HEK293T (cell line): ENCODE data around the gene CPSF4L.
A peak's percentile ranks its signal among the peaks of the same experiment; 100 is the strongest.

Experiments used
- CTCF ChIA-PET: fragments of 350-600 bp; formaldehyde crosslinking; extraction: SDS; loops from one replicate; lab custom pipeline; 2021; ENCODE audit warnings: antibody characterized with exemption, inconsistent platforms; lab: Yijun Ruan, JAX
- POLR2A ChIA-PET: fragments of 350-600 bp; formaldehyde crosslinking; extraction: SDS; loops from one replicate; lab custom pipeline; 2020; ENCODE audit warnings: antibody characterized with exemption, inconsistent platforms; lab: Yijun Ruan, JAX
- DNase-seq: peaks from one replicate; pipeline ENCODE4 v3.0.0; 2012; ENCODE audit warnings: mixed read lengths; ENCODE audit errors: extremely low spot score
- ARNT ChIP-seq: fragments of 450-650 bp; IDR thresholded peaks from 2 replicates; pipeline ENCODE4 v1.6.1; 2017; ENCODE audit warnings: mild to moderate bottlenecking
- BHLHE40 ChIP-seq: fragments of 450-650 bp; IDR thresholded peaks from 2 replicates; pipeline ENCODE4 v1.6.1; 2016; ENCODE audit warnings: mild to moderate bottlenecking, moderate library complexity, borderline replicate concordance
- CTBP1 ChIP-seq: fragments of 450-650 bp; IDR thresholded peaks from 2 replicates; pipeline ENCODE4 v1.6.1; 2016; ENCODE audit warnings: borderline replicate concordance
- ELF4 ChIP-seq: fragments of 450-650 bp; IDR thresholded peaks from 2 replicates; pipeline ENCODE4 v1.6.1; 2017; ENCODE audit warnings: antibody characterized with exemption
- FOXA1 ChIP-seq: fragments of 450-650 bp; IDR thresholded peaks from 2 replicates; pipeline ENCODE4 v1.6.1; 2016; ENCODE audit warnings: mild to moderate bottlenecking
- FOXK2 ChIP-seq: fragments of 450-650 bp; IDR thresholded peaks from 2 replicates; pipeline ENCODE4 v1.6.1; 2016; ENCODE audit warnings: mild to moderate bottlenecking
- FOXM1 ChIP-seq: fragments of 450-650 bp; IDR thresholded peaks from 2 replicates; pipeline ENCODE4 v1.6.1; 2017; ENCODE audit warnings: mild to moderate bottlenecking, borderline replicate concordance
- HDGF ChIP-seq: fragments of 450-650 bp; IDR thresholded peaks from 2 replicates; pipeline ENCODE4 v1.6.1; 2017; ENCODE audit warnings: antibody characterized with exemption, borderline replicate concordance
- L3MBTL2 ChIP-seq: fragments of 450-650 bp; conservative IDR thresholded peaks from 2 replicates; pipeline ENCODE4 v1.6.1; 2016; ENCODE audit warnings: mild to moderate bottlenecking
- LEF1 ChIP-seq: fragments of 450-650 bp; IDR thresholded peaks from 2 replicates; pipeline ENCODE4 v1.6.1; 2017; ENCODE audit warnings: mild to moderate bottlenecking, borderline replicate concordance
- NFRKB ChIP-seq: fragments of 450-650 bp; IDR thresholded peaks from 2 replicates; pipeline ENCODE4 v1.6.1; 2016; ENCODE audit warnings: mild to moderate bottlenecking, moderate library complexity
- SP1 ChIP-seq: fragments of 450-650 bp; IDR thresholded peaks from 2 replicates; pipeline ENCODE4 v1.6.1; 2017
- SUZ12 ChIP-seq: fragments of 450-650 bp; IDR thresholded peaks from 2 replicates; pipeline ENCODE4 v1.6.1; 2016; ENCODE audit warnings: mild to moderate bottlenecking
- TARDBP ChIP-seq: fragments of 450-650 bp; IDR thresholded peaks from 2 replicates; pipeline ENCODE4 v1.6.1; 2016
- ZNF384 ChIP-seq: fragments of 450-650 bp; IDR thresholded peaks from 2 replicates; pipeline ENCODE4 v1.6.1; 2016
- TF ChIP-seq, protein P1 (sequence below): fragments of 450-650 bp; IDR thresholded peaks from 2 replicates; pipeline ENCODE4 v1.6.1; 2016

The CPSF4L gene

DNA sequence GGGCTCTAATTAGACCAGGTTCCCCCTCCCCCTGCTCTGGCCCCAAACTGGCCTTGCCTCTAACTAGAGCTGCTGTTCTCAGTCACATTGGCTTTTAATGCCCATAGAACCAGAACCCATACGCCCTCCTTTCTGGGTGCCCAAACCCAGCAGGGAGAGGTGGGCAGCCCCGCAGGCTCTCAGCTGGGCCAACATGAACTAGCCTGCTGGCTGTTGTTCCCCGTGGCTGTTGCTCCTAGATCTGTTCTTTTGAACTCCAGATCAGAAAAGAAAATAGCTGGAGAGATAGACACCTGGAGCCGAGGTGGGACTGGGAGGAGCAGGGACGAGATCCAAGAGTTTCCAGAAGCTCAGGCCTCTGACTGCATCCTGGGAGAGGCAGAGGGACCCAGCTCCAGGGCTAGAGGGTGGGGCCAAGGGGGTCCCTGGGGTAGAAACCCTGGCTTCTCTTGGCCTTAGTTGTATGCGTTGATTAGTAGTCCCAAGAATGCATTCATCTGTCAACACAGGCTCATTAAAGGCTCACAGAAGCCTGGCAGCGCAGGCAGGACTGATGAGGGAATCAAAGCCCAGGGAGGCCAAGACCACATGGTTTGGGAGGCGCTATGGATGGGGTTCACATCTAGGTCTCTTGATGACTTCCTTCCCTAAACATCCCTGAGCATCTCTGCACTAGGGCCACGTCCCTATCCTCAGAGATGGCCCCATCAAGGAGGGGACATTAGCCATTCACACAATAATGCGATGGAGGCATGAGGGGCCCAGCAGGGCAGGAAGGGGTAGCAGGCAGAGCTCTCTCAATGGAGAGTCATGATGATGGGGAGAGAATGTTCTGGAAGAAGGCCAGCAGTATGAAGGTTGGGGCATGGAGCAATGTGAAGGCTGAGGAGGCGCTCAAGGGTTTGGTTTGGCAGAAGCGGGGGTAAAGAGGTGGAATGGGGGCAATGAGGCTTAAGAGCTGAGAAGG, 1.3 kb upstream of the CPSF4L start:
- TF ChIP-seq LEF1 (no peak), SP1 (no peak), HDGF (no peak), NFRKB (no peak), ARNT (no peak)
- TF ChIP-seq, protein P1, sequence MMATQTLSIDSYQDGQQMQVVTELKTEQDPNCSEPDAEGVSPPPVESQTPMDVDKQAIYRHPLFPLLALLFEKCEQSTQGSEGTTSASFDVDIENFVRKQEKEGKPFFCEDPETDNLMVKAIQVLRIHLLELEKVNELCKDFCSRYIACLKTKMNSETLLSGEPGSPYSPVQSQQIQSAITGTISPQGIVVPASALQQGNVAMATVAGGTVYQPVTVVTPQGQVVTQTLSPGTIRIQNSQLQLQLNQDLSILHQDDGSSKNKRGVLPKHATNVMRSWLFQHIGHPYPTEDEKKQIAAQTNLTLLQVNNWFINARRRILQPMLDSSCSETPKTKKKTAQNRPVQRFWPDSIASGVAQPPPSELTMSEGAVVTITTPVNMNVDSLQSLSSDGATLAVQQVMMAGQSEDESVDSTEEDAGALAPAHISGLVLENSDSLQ, result no peak
- CTCF ChIA-PET, result interaction anchor here (1.5 kb wide), 1 partner anchor 107 kb away, joined by 4 read pairs; no protein-coding TSS in a partner anchor
- DNase-seq, result no peak
- POLR2A ChIA-PET, result interaction anchor here (1.0 kb wide), 1 partner anchor 48 kb away, joined by 3 read pairs; no protein-coding TSS in a partner anchor

DNA sequence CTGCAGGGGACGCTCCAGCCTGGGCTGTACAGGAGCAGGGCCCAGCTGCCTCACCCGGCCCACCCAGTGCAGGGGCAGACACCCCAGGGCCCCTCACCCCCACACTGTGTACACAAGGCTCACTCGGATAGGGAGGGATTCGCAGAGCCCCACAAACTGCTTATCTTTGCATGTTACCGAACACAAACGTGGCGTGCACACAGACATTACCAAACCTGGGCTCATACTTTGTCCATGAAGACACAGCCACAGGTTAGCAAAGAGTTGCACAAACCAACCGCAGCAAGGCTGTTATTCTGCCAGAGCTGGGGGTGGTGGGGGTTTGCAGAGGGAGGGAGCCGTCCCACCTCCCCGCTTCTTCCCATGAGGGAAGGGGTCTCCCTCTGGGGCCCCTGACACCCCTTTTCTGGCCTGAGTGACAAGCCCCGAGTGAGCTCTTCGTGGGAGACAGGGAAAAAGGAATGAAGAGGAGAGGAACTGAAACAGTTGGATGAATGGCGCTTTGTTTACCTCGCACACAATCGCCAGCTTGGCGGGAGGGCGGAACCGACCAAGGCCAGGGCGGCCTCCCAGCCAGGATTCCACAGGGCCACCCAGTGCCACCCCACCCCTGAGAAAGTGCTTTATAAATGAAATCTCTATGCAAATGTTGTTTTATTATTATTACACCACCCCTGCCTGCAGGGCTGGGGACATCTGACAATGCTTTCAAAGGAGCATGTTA, 434 bp upstream of the CPSF4L start:
- DNase-seq, result no peak
- TF ChIP-seq HDGF, result no peak
- ChIA-PET CTCF (interaction anchor here (1.5 kb wide), 1 partner anchor 108 kb away, joined by 4 read pairs; no protein-coding TSS in a partner anchor), POLR2A (interaction anchor here (1.0 kb wide), 1 partner anchor 49 kb away, joined by 3 read pairs; no protein-coding TSS in a partner anchor)

DNA sequence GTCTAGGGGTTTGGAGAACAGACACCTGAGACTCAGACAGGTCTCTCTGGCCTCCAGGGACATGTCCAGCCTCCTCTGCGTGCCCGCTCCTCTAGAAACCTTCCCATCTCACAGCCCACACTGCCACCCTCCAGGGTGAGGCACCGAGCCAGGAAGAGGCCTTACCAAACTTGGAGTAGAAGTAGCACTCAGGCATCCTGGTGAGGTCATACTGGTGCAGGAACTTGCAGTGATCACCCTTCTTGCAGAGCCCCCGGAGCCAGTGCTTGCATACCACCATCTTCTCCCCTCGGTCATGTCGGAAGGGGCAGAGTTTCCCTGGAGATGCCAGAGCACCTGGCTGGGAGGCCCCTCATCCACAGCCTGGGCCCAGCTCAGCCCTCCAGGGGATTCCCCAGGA, 4.2 kb downstream of the CPSF4L start:
- DNase-seq, result no peak
- CTCF ChIA-PET, result interaction anchor here (0.6 kb wide), 1 partner anchor 1029 kb away, joined by 5 read pairs; no protein-coding TSS in a partner anchor
- TF ChIP-seq BHLHE40 (no peak), L3MBTL2 (no peak), SP1 (no peak), SUZ12 (no peak), NFRKB (no peak)
- POLR2A ChIA-PET, result no interaction called here

DNA sequence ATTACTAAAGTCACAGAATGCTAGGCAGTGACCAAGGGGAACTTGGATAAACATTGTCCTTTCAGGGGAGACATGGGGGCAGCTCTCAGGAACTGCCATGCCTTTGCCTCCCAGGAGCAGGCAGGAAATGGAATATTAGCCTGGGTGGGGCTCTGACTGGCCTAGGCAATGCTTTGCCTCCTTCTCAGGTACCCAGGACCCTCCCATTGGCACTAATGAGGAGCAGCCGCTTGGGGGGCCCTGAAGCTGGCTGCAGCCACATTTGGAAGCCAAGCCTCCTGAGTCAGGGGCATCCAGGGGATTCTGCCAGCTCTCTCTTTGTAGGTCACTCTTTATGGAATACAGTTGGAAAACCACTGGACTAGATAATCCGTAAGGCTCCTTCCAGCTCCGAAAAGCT, 5.5 kb downstream of the CPSF4L start:
- ChIA-PET POLR2A (no interaction called here), CTCF (interaction anchor here (0.7 to 4.7 kb wide), 3 partner anchors 114 to 699 kb away, joined by 3 to 55 read pairs (median 6); no protein-coding TSS in a partner anchor)
- DNase-seq, result no peak
- TF ChIP-seq BHLHE40, result no peak
- TF ChIP-seq FOXM1, result no peak
- no peak for TF ChIP-seq TARDBP
- TF ChIP-seq CTBP1, result no peak
- TF ChIP-seq L3MBTL2, result no peak
- no peak for TF ChIP-seq SP1
- TF ChIP-seq LEF1, result no peak
- TF ChIP-seq FOXK2, result no peak
- no peak for TF ChIP-seq NFRKB
- no peak for TF ChIP-seq HDGF
- TF ChIP-seq, protein P1, result no peak
- no peak for TF ChIP-seq ELF4
- no peak for TF ChIP-seq SUZ12
- TF ChIP-seq FOXA1, result no peak
- TF ChIP-seq ARNT, result no peak
- no peak for TF ChIP-seq ZNF384

DNA sequence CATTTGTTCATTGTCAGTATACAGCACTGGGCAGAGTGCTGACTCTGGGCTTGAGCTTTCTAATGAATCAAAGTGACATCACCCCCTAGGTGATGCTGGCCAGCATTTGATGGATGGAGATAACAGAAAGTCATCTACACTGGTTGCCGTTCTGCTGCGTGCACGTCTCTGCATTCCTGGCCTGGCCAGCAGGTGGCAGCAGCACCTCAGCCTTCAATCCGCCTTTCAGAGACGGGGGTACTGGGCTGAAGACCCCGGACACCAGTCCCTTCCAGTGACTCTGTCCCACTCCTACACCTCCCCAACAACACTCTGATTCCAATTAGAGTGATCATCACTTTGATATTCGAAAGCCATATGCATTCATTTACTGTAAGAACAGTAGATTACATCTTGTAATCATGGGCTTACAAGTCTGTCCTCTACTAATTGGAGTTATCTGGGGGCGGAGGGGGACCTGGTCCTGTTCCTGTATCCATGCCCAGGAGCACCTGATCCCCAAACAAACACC, 6.0 kb downstream of the CPSF4L start:
- POLR2A ChIA-PET, result interaction anchor here (0.6 to 0.8 kb wide), 2 partner anchors 114 to 952 kb away, joined by 3 to 5 read pairs; no protein-coding TSS in a partner anchor
- CTCF ChIA-PET, result interaction anchor here (0.5 to 4.7 kb wide), 12 partner anchors 11 to 699 kb away, joined by 3 to 55 read pairs (median 4); no protein-coding TSS in a partner anchor
- peak; percentile 78 for DNase-seq
- no peak for TF ChIP-seq L3MBTL2
- TF ChIP-seq, protein P1, result peak; percentile 47; the same call in 1 of the 2 replicates

DNA sequence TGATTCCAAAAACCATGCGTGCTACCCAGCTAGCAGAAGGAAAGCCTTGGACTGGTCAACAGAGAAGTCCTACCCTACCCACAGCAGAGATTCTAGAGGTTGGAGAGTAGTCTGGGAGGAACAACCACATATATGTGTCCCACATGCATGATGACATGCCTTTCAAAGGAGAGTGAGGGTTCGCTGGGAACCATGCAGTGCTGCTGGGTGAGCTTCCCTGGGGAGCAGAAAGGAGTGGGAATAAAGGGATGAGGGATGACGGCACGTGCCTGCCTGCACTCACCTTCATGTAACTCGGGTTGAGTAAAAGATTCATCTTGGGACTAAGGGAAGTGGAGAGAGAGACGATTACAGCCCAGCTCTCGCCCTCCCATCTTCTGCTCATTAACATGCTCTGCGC, 9.8 kb downstream of the CPSF4L start:
- no peak for DNase-seq
- ChIA-PET CTCF (no interaction called here), POLR2A (no interaction called here)
- no peak for TF ChIP-seq CTBP1
- no peak for TF ChIP-seq TARDBP
- no peak for TF ChIP-seq ARNT
- TF ChIP-seq FOXK2, result no peak
- TF ChIP-seq NFRKB, result no peak
